ENCODE data around the gene CLEC3B. TPM values are rescaled to one million over a fixed set of nuclear protein-coding genes. Genes with fewer than 3 reads are reported as not detected.

Gene CLEC3B
- total and polyA plus RNA-seq, 2 donors (not counting 3 experiments of a cell fraction or from before 2014, with no cell fraction given), result 1.8 TPM; not detected in 1

DNA sequence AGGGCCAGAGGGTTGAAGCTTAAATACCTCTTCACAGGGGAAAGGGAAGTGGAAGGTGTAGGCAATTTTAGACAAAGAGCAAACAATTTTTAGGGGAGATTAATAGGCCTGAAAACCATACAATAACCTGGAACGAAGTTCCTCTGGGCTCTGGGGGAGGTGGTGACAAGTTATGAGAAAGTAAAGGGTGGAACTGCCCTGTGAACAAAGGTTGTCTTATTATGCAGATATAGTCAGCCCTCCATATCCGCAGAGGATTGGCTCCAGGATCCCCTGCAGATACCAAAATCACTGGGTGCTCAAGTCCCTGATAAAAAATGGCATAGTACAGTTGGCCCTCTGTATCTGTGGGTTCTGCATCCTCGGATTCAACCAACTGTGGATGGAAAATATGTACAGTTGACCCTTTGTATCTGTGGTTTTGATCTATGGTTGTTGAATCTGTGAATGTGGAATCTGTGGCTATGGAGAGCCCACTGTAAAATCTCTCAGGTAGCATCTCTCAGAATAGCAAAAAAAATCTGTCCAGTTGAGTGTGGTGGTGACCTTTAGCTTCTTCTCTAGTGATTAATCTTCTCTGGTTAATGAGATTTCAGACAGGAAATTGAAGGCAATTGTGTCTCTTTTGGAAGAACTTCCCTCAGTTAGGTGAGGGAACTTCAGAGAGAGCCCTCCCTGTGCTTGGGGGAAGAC, 40.2 kb downstream of the CLEC3B start:
- ChIA-PET CTCF (interaction anchor here (1.2 to 3.1 kb wide), 2 partner anchors 9 to 144 kb away, joined by 3 to 15 read pairs; no protein-coding TSS in a partner anchor), POLR2A (no interaction called here)
- intact Hi-C loops (cut with micrococcal nuclease) (no loop called here), dilution Hi-C loops (cut with MboI; ENCODE audit: extremely low pct_ligation_motif_present, low sequenced_read_pairs) (no loop called here)
- H3K36me3 ChIP-seq (ENCODE audit: control insufficient read depth in 2 of 2, extremely low read depth in 1 of 2, insufficient read depth in 2 of 2, low read length in 2 of 2), result no peaks in the 10 kb centered on the region
- no peaks in the 10 kb centered on the region for H3K27me3 ChIP-seq (ENCODE audit: control insufficient read depth in 2 of 2, insufficient read depth in 2 of 2, low read length in 2 of 2)
- H3K9ac ChIP-seq (replicated peaks; ENCODE audit: extremely low read depth, insufficient read depth, low read length), result no peak overlapping the region
- H3K4me2 ChIP-seq (ENCODE audit: insufficient read depth, low read length), result no peak overlapping the region
- H3K4me3 ChIP-seq (replicated peaks in 1 of 3; ENCODE audit: insufficient read depth in 1 of 3, low read depth in 1 of 3, low read length in 3 of 3), result no peak overlapping the region
- no peak overlapping the region for H2AFZ ChIP-seq (ENCODE audit: low read depth, low read length)
- BruUV-seq (replicated peaks), result no TSS peak
- no peak for DNase-seq (ENCODE audit: low read depth, low spot score)
- no peaks in the 10 kb centered on the region for H3K9me3 ChIP-seq (replicated peaks; ENCODE audit: control insufficient read depth, insufficient read depth, low read length)
- H3K9me1 ChIP-seq (replicated peaks; ENCODE audit: control insufficient read depth, extremely low read depth, insufficient read depth, low read length), result no peaks in the 10 kb centered on the region
- no peaks in the 10 kb centered on the region for H3K79me2 ChIP-seq (ENCODE audit: control insufficient read depth, insufficient read depth, low read length)
- TF ChIP-seq GATA2 (IDR thresholded peaks at IDR 0.05; ENCODE audit: insufficient read depth, insufficient read length, low read depth, low read length) (no peak), EZH2 (IDR thresholded peaks at IDR 0.05; ENCODE audit: borderline replicate concordance, low read depth, low read length, severe bottlenecking) (no peak), FOS (IDR thresholded peaks at IDR 0.05; ENCODE audit: borderline replicate concordance, insufficient read depth, low read length) (no peak), POLR2AphosphoS5 (IDR thresholded peaks at IDR 0.05; ENCODE audit: insufficient read depth, low read depth, low read length) (no peak), JUN (IDR thresholded peaks at IDR 0.05; ENCODE audit: borderline replicate concordance, insufficient read depth, insufficient read length, low read depth) (no peak)
- TF ChIP-seq, protein P1, sequence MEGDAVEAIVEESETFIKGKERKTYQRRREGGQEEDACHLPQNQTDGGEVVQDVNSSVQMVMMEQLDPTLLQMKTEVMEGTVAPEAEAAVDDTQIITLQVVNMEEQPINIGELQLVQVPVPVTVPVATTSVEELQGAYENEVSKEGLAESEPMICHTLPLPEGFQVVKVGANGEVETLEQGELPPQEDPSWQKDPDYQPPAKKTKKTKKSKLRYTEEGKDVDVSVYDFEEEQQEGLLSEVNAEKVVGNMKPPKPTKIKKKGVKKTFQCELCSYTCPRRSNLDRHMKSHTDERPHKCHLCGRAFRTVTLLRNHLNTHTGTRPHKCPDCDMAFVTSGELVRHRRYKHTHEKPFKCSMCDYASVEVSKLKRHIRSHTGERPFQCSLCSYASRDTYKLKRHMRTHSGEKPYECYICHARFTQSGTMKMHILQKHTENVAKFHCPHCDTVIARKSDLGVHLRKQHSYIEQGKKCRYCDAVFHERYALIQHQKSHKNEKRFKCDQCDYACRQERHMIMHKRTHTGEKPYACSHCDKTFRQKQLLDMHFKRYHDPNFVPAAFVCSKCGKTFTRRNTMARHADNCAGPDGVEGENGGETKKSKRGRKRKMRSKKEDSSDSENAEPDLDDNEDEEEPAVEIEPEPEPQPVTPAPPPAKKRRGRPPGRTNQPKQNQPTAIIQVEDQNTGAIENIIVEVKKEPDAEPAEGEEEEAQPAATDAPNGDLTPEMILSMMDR (IDR thresholded peaks at IDR 0.05; ENCODE audit: extremely low read depth in 1 of 2, insufficient read depth in 1 of 2, low read depth in 1 of 2, low read length in 2 of 2), result no peak
- TF ChIP-seq, protein P2, sequence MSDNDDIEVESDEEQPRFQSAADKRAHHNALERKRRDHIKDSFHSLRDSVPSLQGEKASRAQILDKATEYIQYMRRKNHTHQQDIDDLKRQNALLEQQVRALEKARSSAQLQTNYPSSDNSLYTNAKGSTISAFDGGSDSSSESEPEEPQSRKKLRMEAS (IDR thresholded peaks at IDR 0.05; ENCODE audit: insufficient read depth, insufficient read length), result no peak
- no peak for FAIRE-seq
- no peaks in the 10 kb centered on the region for H4K20me1 ChIP-seq (replicated peaks; ENCODE audit: control insufficient read depth, extremely low read depth, insufficient read depth, low read length)
- H3K4me1 ChIP-seq (ENCODE audit: control insufficient read depth, extremely low read depth, insufficient read depth, low read length), result peaks cover 16% of the 10 kb centered on the region
- no peak overlapping the region for H3K27ac ChIP-seq (ENCODE audit: insufficient read depth, low read depth, low read length)
